HL-60 (cell line): ENCODE data around the gene TMEM88.

Experiments
- CTCF ChIP-seq: IDR thresholded peaks from one replicate; pipeline ENCODE4 v1.5.1; 2011; ENCODE audit warnings: low read length, control low read depth, inconsistent platforms; ENCODE audit not compliant: insufficient read depth
- POLR2AphosphoS5 ChIP-seq: IDR thresholded peaks from 2 replicates; pipeline ENCODE4 v1.6.1; 2012; ENCODE audit warnings: low read depth

GRCh38 chr17:7885367-7886226 lies 30.7 kb downstream of the TMEM88 start:
- TF ChIP-seq CTCF (no peak), POLR2AphosphoS5 (no peak)
